GM23338 (cell line): ENCODE measurements around the gene DFFB.

ENCODE experiments used
- CREB1 ChIP-seq: fragments of 250-450 bp; sonication (Bioruptor Pico); IDR thresholded peaks from 2 replicates; pipeline ENCODE4 v1.5.0; 2020; ENCODE audit warnings: low read depth, mild to moderate bottlenecking, moderate library complexity
- CTCF ChIP-seq, 2 experiments: fragments of 200-600 bp in 1 of 2; sonication (generic) in 1 of 2; conservative IDR thresholded peaks; 2 replicates each; pipeline versions ENCODE4 v1.5.1 to v1.6.1; 2016 to 2017; ENCODE audit warnings: antibody characterized with exemption in 2 of 2, low read depth in 2 of 2, mild to moderate bottlenecking in 2 of 2, moderate library complexity in 1 of 2
- EZH2 ChIP-seq: fragments of 200-600 bp; sonication (generic); IDR thresholded peaks from one replicate; pipeline ENCODE4 v1.8.0; 2017; ENCODE audit warnings: antibody characterized with exemption, mild to moderate bottlenecking, low read depth; ENCODE audit not compliant: unreplicated experiment
- EZH2phosphoT487 ChIP-seq: fragments of 200-600 bp; sonication (generic); IDR thresholded peaks from one replicate; pipeline ENCODE4 v1.8.1; 2018; ENCODE audit warnings: antibody characterized with exemption; ENCODE audit not compliant: unreplicated experiment
- JUNB ChIP-seq: IDR thresholded peaks from one replicate; pipeline ENCODE4 v1.6.1; 2016; ENCODE audit warnings: antibody characterized with exemption; ENCODE audit not compliant: unreplicated experiment
- POLR2AphosphoS5 ChIP-seq: IDR thresholded peaks from 2 replicates; pipeline ENCODE4 v1.6.1; 2016; ENCODE audit warnings: antibody characterized with exemption, low read depth
- REST ChIP-seq: IDR thresholded peaks from one replicate; pipeline ENCODE4 v1.6.1; 2018; ENCODE audit warnings: antibody characterized with exemption; ENCODE audit not compliant: unreplicated experiment
- STAT1 ChIP-seq: IDR thresholded peaks from one replicate; pipeline ENCODE4 v1.6.1; 2016; ENCODE audit warnings: antibody characterized with exemption; ENCODE audit not compliant: unreplicated experiment
- ZNF114 ChIP-seq: fragments of 250-450 bp; sonication (Bioruptor Pico); IDR thresholded peaks from 2 replicates; pipeline ENCODE4 v1.5.0; 2020; ENCODE audit warnings: mild to moderate bottlenecking, moderate library complexity
- ZNF462 ChIP-seq: fragments of 250-450 bp; sonication (Bioruptor Pico); IDR thresholded peaks from 2 replicates; pipeline ENCODE4 v1.5.0; 2020; ENCODE audit warnings: mild to moderate bottlenecking, moderate library complexity

- no peak for TF ChIP-seq CTCF (conservative IDR thresholded peaks at IDR 0.05; ENCODE audit: low read depth in 2 of 2)
- no peak for TF ChIP-seq POLR2AphosphoS5
- TF ChIP-seq EZH2phosphoT487 = no peak
- no peak for TF ChIP-seq EZH2
- TF ChIP-seq ZNF462 (CRISPR knock-in tag) = no peak
- TF ChIP-seq REST = no peak
- no peak for TF ChIP-seq STAT1
- no peak for TF ChIP-seq ZNF114 (CRISPR knock-in tag)
- TF ChIP-seq JUNB = no peak
- TF ChIP-seq CREB1 (CRISPR knock-in tag) = no peak
These were observed 35.8 kb upstream of the DFFB start for GRCh38 chr1:3821447-3821846.
